NB4 (cell line): ENCODE results near the gene SLC18A3.

Source experiments
- DNase-seq: peaks from one replicate; pipeline ENCODE4 v3.0.0; 2010; ENCODE audit warnings: low read depth
- H3K4me3 ChIP-seq: one replicate; pipeline ENCODE4 v1.5.1; 2011; ENCODE audit warnings: mild to moderate bottlenecking, low read depth, low read length, moderate library complexity
- CTCF ChIP-seq: IDR thresholded peaks from one replicate; pipeline ENCODE4 v1.5.1; 2012; ENCODE audit warnings: low read depth, low read length
- MAX ChIP-seq: IDR thresholded peaks from 2 replicates; pipeline ENCODE4 v1.6.1; 2011; ENCODE audit warnings: low read depth, low read length
- MYC ChIP-seq: IDR thresholded peaks from 2 replicates; pipeline ENCODE4 v1.6.1; 2011; ENCODE audit warnings: low read depth, low read length
- POLR2A ChIP-seq: IDR thresholded peaks from 2 replicates; pipeline ENCODE4 v1.6.1; 2011; ENCODE audit warnings: mild to moderate bottlenecking; ENCODE audit not compliant: insufficient read length; ENCODE audit errors: extremely low read depth

Gene SLC18A3

GRCh38 chr10:49618821-49619220 lies 8.7 kb downstream of the SLC18A3 start:
- TF ChIP-seq MAX, result no peak
- TF ChIP-seq MYC, result no peak
- no peak for TF ChIP-seq CTCF
- no peak for TF ChIP-seq POLR2A
- no peak overlapping the region for H3K4me3 ChIP-seq
- no peak for DNase-seq

GRCh38 chr10:49619613-49620012 lies 9.5 kb downstream of the SLC18A3 start:
- H3K4me3 ChIP-seq, result no peak overlapping the region
- DNase-seq, result no peak
- no peak for TF ChIP-seq CTCF
- no peak for TF ChIP-seq MAX
- TF ChIP-seq POLR2A, result no peak
- TF ChIP-seq MYC, result no peak

- TF ChIP-seq CTCF (no peak), MAX (no peak)
- H3K4me3 ChIP-seq, result no peak overlapping the region
- no peak for DNase-seq
These were observed 10.2 kb downstream of the SLC18A3 start for GRCh38 chr10:49620286-49620810.

GRCh38 chr10:49620841-49621378 lies 10.8 kb downstream of the SLC18A3 start:
- no peak for TF ChIP-seq POLR2A
- TF ChIP-seq CTCF, result no peak
- no peak for TF ChIP-seq MAX
- TF ChIP-seq MYC, result no peak

GRCh38 chr10:49621561-49621960 lies 11.5 kb downstream of the SLC18A3 start:
- no peak overlapping the region for H3K4me3 ChIP-seq
- no peak for TF ChIP-seq MAX
- DNase-seq, result no peak

More at GRCh38 chr10:49620841-49621378, 10.8 kb downstream of the SLC18A3 start:
- no peak for DNase-seq
- no peak overlapping the region for H3K4me3 ChIP-seq

GRCh38 chr10:49622426-49623425 lies 12.6 kb downstream of the SLC18A3 start:
- no peak for DNase-seq
- H3K4me3 ChIP-seq, result no peak overlapping the region
- TF ChIP-seq MYC, result no peak
- no peak for TF ChIP-seq CTCF
- no peak for TF ChIP-seq MAX
- TF ChIP-seq POLR2A, result no peak
